AG08396 (cell line): ENCODE results near the gene AP3S1.
"Not testable (repeated sequence)": the region's sequence is repeated elsewhere in the genome, so short reads cannot be mapped to it uniquely, and the experiment has no call there.

ENCODE experiments used
- DNase-seq: peaks from one replicate; pipeline ENCODE4 v3.0.0; 2012; ENCODE audit warnings: low spot score, mixed read lengths

Gene AP3S1

DNA sequence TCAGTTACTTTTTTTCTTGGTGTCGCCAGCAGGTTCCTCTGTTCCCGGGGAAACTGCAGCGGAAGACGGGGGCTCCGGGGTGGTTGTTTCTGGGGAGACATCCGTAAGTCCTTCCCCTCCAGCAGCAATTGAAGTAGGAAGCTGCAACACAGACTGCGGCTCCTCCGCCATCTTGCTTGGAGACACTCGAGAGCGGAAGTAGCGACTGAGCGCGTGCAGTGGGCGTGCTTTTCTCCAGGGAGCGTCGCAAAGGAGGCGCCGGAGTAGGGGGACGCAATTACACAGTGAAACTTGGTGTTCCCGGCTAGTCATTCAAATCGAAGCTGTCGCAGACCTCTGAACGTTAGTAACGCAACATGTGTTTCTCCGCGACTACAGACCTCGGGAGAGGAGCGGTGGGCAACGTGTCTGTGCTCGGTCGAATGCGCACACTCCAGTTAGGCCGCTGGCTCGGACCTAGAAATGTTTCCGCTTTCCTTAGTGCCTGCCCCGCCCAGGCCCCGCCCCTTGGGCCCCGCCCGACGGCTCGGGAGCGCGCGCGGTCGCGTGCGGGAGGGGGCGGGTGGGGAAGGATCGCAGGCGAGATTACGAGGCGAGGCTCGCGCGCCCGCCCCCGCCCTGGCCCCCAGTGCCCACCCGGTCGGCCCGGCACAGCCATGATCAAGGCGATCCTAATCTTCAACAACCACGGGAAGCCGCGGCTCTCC, at the start of gene AP3S1, which contains the start of gene ATG12:
AP3S1 (plus strand) TSS at position 554 of the 707 bp plus-strand sequence; CDS start at position 657, 103 bp downstream.
ATG12 (minus strand) TSS at position 184 of the 707 bp plus-strand sequence; CDS start at position 171, 13 bp downstream.
- DNase-seq, result peak; percentile 93

DNA sequence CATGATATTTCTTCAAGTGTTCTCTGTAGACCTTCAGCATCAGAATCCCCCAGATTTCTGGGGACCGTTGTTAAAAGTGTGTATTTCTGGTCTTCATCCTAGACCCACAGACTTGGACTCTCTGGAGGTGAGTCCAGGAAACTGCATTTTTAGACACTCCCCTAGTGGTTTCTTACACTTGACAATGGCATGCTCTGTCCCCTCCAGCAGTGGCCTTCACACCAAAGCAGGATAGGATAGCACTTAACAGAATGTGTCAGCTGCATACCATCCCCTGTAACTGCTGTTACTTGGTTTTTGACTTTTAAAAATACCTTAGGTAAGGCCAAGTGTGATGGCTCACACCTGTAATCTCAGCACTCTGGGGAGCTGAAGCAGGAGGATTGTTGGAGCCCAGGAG, 46.0 kb upstream of the AP3S1 start:
- no peak for DNase-seq

DNA sequence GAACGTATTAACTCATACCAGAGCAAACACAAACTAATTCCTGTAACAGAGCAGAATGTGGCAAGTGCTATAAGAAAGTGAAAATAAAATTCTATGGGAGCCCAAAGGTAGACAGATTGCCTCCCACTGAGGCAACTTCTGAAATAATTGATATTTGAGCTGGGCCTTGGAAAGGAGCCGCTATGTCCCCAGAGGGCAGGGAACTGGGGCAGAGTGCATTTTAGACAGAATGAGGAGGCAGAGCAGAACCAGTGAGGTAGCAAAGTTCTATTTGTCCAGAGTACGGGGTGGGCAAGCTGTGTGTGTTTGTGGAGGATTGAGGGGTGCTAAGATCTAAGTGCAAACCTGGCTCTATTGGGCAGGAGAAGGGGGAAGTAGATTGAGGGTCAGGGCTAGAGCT, 45.1 kb upstream of the AP3S1 start:
- no peak for DNase-seq

DNA sequence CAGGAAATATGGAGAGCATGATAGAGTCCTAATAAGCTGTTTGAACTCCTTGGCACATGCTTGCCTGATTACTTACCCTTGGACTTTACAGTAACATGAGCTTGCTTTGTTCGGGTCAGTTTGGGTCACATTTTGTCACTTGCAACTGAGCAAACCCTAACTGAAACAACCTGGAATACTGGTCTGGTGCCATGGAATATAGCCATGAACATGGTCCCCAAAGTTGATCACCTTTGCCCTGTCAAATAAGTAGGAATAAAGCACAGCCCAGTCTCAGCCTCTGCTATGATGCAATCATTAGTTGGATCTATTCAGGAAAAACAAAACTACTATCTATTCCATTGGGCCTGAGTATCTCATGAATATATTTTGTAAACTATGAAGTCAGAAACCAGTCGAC, 43.5 kb upstream of the AP3S1 start:
- no peak for DNase-seq

DNA sequence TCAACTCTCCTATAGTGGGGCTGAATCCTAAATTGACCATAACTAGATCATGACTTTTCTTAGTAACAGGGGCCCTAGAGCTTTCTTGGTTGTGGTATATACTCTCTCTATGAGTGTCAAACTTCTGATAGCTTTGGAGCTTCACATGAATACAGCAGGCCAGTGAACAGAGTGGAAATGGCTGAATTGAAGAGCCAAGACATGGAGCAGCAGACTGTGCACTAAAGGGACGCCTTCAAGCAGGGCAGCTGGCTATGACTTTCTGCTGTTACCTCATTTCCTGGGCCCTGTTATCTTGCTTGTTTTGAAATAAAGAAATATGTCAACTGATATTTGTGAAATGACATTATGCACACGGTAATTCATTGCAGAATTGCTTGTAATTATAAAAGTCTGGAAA, 41.6 kb upstream of the AP3S1 start:
- no peak for DNase-seq

DNA sequence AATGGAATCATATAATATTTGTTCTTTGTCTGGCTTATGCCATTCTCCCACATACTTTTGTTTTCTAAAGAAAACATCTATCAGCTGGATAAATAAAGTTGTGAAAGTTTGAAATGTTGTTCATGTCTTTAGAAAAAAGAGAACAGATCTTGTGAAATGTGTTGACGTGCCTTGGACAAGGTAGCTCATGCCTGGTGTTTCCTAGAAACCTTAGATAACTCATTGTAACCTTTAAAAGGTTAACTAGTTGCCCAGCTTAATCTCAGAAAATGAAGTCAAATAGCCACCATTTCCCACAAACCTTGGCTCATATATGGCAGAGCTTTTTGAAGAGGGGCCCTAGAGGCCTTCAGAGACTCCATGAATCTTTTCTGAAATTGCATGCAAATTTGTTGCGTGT, 40.6 kb upstream of the AP3S1 start:
- DNase-seq, result no peak

DNA sequence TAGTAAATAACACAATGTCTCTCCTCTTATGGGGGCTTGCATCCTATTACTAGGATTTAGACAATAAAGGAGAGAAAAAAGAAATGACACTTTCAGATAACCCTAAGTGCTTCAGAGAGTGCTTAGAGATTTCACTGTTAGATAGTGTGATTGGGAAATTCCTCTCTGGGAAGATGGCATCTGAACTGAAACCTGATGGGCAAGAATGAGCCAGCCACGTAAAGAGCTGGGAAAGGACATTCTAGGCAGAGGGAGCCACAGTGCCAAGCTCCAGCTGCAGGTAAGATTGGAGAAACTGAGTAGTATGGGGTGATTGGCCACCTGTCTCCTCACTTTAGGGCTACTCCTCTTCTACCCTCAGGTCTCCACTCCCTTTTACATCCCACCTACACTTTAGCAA, 39.8 kb upstream of the AP3S1 start:
- no peak for DNase-seq

DNA sequence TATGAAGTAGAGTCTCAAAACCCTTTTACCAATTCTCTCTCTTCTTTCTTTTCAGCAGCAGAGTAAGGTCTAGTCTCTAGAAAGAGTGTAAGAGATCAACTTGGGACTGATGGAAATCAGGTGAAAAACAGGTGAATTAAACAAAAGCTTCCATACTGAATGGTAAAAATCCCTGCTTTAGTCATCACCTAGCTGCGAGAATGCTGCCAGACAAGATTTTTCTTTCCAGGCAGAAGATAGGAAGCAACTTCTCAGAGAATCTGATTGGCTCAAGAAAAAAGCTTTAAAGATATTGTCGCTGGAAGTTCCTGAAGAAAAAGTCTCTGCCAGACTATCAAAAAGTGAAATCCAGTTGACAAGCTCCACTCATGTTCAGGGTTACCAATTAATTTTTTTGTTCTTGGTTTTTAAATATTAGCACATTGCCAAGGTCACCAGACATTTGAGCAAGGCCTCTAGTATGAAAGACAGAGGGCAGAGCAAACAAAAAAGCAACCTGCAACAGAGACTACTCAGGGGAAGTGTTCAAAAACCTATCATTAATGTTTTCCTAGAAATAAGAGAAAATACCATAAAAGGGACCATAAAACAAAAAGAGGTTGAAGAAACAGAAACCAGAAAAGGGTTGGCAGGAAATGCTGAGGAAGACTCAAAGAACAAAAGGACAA, 34.6 kb upstream of the AP3S1 start:
- no peak for DNase-seq

DNA sequence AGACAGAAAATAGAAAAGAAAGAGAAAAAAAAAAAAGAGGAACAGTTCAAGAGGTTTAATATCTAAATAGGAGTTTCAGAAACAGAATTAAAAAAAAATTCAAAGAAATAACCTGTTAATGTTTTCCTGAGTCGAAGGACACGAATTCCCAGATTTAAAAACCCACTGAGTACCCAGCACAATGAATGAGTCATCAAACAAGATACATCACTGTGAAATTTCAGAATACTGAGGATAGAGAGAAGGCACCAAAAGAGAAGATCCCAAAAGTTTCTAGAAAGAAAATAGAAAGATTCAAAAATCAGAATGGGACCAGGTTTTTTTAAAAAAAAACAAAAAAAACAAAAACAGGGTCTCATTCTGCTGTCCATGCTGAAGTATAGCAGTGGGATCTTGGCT, 34.1 kb upstream of the AP3S1 start:
- no peak for DNase-seq

DNA sequence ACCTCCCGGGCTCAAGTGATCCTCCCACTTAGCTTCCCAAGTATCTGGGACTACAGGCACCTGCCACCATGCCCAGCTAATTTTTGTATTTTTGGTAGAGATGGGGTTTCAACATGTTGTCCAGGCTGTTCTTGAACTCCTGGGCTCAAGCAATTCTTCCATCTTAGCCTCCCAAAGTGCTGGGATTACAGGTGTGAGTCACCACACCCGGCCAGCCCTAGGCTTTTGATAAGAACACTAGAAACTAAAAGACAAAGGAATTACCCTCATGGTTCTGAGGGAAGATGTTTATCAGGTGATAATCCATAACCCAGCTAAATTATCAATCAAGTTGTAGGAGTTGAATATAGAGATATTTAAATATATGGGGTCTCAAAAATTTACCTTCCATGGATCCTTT, 33.7 kb upstream of the AP3S1 start:
- DNase-seq, result not testable (repeated sequence)

DNA sequence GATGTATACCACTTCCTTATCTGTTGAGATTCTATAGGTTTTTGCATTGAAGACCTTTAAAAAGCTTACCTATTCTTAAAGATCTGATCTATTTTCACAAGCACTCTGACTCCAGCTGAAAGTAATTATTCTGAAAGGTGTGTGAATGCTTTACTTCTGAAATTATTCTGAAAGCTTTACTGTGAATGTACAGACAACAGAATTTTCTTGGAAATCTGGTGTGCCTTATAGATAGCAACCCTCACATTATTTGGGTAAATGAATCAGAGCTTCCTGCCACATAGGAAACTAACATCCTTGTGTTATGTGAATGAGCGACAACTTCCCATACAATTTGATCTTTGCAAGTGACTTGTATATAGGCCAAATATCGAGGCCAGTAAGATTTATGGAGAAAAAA, 31.8 kb upstream of the AP3S1 start:
- no peak for DNase-seq

DNA sequence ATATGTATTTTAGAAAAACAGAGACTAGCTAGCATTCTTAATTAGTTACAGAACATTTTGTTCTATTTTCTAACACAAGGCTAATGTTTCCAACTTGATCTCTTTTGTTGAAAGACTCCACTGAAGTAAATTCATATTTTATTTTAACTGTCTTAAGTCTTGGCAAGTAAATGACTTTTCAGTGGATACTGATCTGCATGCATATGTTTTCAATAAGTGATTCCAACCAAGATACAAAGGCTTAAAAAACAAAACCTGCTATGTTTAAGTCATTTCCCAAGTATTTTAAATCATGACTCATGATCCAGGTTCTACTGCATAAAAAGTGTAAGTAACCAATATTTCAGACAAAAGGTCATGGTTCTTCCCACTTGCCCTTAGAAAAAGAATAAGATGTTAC, 31.0 kb upstream of the AP3S1 start:
- no peak for DNase-seq

DNA sequence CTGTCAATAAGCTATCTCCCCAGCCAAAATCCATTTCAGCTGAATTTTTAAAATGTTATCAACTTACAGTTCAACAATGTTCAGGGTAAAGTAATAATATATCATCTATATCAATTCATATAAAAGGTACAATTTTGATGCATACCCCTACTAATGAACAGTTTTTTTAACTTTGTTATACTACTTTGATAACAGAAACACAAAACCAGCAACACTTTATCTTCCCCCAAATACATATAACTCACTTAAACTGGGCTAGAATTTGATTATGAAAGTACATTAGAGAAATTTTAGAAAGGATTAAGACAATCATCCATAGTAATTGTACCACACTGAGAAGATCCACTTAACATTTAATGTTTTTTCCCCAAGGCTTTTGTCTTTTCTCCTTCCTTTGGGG, 30.3 kb upstream of the AP3S1 start:
- no peak for DNase-seq

DNA sequence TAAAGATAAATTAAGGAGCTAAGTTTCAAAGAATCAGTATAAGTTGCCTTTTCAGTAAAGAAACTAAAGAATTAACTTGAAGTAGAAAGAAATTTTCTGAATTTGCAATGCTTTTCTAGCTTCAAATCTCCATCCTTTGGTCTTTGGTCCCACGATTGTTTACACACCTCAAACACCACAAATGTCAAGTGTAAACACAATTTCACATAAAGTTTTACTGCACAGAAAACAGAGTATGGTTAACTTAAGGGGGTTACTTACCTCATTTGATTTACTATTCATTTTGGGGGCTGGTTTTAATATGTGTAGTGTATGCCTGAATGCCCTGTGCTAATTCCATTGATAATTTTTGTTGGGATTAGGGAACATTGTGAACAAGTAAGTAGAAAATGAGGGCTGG, 29.4 kb upstream of the AP3S1 start:
- DNase-seq, result no peak

DNA sequence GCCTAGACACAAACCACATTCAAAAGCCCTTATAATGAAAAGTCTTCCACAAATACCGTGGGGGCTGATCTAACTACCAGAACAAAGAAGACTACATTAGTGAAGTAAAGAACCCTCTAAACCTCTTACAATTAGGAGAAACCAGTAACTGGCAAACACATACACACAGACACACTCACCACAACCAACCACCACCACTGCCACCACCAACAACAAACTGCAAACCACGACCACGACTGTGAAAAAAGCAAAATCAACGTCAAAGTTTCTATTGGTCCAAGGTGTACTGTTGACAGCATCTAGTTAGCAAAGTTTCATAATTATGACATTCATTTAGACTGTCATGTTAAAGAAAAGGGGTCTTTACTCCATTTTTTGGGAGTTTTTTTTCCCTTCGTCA, 28.0 kb upstream of the AP3S1 start:
- DNase-seq, result no peak

DNA sequence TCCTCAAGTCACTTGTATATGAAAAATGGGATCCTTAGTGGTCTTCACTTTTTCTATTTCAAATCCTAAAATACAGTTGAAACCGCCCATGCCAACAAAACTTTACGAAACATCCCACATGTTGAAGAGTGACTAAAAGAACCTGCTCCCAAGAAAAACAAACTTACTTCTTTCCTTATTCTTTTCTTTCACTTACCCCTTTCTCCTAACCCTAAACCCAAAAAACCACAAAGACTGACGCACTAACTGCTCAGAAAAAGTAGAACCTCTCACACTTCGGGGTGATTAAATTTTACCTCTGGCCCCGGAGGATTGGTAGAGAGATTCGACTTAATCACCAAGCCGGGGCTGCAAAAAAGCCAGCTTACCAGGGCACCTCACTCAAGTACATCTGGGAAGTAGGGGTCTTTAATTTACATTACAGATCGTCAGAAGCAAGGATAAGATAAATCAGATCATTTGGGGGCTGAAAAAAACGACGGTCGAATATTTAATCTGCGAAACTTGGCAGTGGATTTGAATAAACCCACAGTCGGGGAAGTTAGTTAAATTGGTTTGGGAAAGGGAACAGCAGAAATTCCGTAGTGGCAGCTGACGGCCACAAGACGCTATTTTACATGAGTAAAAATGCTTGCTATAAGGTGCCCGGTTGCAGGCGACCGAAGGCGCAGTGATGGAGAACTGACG, 26.6 kb upstream of the AP3S1 start:
- no peak for DNase-seq

DNA sequence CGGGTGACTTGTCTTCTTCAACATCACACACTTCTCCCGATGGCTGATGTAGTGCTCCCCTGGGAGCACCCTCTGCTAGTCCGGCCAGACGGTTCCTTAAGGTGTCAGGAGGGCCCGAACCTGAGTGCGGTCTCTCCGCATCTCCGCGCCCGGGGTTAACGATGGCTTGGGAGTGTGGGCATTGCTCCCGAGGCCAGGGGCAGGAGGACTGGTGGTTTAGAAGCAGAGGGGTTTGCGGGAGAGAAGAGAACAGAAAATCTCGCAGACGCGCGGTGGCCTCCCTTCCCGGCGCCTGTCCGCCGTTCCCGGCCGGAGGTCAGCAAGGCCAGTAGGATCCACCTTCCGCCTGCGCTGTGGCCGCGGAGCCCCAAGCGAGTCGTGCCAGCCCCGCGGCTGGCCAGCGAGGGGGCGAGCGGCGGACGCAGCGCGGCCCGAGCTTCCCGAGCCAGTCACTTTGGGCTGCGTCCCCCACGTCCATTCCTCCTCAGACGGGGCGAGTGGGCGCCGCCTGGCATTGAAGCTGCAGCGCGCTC, 26.0 kb upstream of the AP3S1 start:
- DNase-seq, result peak; percentile 14

DNA sequence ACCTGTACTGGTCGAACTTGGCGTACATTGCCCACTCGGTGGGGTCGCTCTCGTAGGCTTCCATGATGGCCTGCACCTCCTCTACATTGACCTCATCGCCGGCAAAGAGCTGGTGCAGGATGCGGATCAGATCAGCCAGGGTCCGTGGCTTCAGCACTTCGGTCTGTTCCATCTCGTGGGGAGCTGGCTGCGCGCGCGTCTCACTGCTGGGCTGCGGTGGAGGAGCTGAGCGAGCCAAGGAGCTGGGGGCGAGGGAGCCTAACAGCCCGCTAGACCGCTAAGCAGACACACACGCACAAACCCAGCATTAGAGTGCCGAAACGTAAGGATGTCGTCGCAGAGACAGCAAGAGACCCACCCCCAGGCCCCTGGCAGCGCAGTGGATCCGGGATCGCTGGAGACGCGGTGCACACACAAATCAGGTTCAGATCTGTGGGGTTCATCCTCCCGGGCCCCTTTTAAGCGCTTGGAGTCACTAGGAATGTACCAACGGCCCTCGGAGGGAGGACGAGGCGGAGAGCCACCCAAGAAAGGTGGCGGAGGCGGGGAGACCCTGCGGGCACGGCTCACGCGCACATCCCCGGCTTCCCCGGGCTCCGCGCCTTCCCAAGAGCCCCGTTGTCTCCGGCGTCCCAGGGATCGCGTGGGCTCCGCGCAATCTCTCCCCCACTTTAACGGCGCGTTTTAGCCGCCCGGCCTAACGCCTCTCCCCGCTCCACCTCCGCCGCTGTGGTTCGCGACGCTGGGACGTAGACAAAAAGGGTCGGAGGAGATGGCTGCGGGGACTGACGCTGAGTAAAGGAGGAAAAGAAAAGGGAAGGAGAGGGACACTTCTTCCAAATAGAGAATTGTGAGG, 25.3 kb upstream of the AP3S1 start, which contains the start of gene CDO1:
CDO1 (minus strand) TSS at position 434 of the 856 bp plus-strand sequence; CDS start at position 172, 262 bp downstream.
- peak; percentile 61 for DNase-seq

DNA sequence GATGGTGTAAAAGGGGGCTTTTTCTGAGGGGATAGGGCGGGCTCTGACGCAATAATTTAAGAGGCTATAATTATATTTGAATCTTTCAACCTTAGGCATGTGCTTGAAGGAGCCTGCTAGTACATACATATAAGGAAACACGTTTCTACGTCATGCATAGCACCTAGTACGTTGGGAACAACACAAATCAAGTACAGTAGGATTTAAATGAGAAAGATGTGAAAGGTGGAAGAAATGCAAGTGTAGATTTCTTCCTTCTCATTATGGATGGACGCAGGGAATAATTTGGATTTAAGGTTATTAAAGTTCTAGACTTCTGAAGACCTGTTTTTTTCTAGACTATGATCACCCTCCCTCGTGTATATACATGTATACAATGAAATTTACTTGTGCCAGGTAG, 24.3 kb upstream of the AP3S1 start:
- DNase-seq, result no peak

DNA sequence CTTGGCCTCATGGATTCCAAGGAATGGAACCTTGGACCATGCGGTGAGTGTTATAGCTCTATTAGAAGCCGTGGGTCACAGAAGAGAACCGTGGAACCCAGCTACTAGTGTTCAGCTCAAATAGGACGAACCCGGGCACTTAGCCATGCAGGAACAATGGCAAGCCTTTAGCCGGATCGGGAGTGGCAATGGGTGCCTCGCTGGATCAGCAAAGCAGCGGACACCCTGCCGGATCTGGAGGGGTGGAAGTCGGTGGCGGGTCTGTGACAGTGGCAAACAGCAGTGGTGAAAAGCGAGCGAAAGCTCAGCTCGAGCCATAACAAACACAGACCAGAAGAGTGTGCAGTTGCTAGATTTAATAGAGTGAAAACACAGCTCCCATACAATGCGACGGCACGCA, 22.9 kb upstream of the AP3S1 start:
- DNase-seq, result no peak

DNA sequence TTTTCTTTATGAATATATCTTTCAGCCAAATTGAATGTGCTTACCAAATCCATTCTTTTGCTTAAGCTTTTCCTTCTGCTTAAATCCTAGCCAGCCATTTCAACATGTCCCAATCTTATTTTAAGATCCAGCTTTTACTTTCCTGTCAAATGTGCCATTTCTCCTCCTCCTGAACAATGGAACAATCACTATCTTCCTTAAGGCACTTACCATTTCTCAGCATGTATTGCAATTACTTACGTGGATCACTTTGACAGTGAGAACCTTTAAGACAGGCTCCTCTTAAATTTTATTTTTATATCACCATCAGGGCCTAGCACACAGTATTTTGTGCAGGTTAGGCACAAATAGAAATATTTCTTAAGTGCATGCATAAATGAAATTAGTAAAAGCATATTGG, 20.9 kb upstream of the AP3S1 start:
- no peak for DNase-seq

DNA sequence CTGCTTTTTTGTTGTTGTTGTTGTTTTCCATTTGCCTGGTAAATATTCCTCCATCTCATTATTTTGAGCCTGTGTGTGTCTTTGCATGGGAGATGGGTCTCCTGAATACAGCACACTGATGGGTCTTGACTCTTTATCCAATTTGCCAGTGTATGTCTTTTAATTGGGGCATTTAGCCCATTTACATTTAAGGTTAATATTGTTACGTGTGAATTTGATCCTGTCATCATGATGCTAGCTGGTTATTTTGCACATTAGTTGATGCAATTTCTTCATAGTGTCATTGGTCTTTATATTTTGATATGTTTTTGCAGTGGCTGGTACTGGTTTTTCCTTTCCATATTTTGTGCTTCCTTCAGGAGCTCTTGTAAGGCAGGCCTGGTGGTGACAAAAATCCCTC, 16.8 kb upstream of the AP3S1 start:
- DNase-seq, result not testable (repeated sequence)
